GM19023 (cell line): ENCODE measurements around the gene B3GLCT.

Source experiments
- ATAC-seq: cut with Tn5 transposase; IDR thresholded peaks from one replicate; pipeline ENCODE4 v1.9.1; 2021; ENCODE audit warnings: mild to moderate bottlenecking, moderate library complexity; ENCODE audit not compliant: unreplicated experiment

Gene B3GLCT

GRCh38 chr13:31221057-31221456 is 21.3 kb downstream of the B3GLCT start:
- no peak for ATAC-seq

GRCh38 chr13:31223215-31223614 is 23.4 kb downstream of the B3GLCT start:
- ATAC-seq: no peak

GRCh38 chr13:31223640-31224039 is 23.9 kb downstream of the B3GLCT start:
- no peak for ATAC-seq

DNA sequence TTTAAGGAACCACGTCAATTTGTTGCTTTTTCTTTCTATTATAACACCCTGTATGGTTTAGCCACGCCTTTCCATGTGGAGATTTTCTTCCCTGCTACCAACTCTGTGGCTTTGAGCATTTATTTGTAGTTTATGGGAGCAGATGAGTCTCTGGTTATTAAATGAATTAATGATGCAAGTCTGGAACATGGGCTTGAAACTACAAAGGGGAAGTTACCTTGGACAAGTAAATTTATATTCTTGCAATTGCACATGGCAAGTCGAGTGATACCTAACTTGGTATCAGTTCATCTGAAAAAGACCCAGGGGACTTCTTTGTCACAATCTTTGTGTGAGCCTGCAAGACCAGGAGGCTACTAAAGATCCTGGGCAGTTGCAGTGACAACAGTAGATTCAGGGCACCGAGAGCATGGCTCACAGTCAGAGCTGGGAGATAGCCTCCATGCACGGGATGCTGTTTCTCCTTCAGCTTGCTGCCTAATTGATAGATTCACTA is 24.4 kb downstream of the B3GLCT start:
- ATAC-seq: no peak

GRCh38 chr13:31224963-31225559 is 25.3 kb downstream of the B3GLCT start:
- ATAC-seq: no peak

GRCh38 chr13:31225998-31226675 is 26.4 kb downstream of the B3GLCT start:
- no peak for ATAC-seq

- no peak for ATAC-seq
These were observed 27.3 kb downstream of the B3GLCT start for GRCh38 chr13:31227063-31227462.

DNA sequence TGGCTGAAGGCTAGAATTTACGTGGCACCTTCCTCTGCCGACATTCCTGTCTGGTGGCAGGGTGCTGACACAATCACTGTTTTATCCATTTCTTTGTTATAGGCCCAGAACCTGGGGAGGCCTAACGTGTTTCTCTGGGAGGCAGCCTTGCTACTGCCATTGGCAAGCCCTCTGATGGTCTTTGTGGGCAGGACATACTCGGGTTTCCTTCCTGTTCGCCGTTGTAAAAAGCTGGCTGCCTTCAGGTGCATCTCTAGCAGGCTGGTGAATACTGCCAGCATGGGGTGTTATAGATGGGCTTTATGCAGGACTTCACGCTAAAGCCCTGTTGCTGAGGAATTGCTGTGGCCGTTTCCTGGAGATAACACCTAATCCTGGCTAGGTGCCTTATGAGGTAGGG is 28.1 kb downstream of the B3GLCT start:
- ATAC-seq: no peak

DNA sequence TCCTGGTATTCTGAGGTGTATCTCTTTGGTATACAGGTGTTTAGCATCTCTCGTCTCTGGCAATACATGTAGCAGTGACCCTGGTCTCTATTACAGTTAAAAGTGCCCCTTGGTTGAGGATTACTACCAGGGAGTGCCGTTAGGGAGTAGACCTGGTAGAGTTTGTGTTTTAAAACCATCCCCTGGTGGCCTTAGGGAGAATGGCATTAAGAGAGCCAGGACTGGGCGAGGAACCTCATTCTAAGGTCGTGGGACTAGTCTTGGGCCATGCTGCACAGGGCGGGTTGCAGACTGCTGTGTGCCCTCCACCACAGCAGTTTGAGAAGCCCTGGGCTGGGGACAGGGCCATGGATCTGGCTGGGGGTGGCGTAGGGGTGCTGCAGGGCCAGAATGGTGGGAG is 35.0 kb downstream of the B3GLCT start:
- no peak for ATAC-seq

DNA sequence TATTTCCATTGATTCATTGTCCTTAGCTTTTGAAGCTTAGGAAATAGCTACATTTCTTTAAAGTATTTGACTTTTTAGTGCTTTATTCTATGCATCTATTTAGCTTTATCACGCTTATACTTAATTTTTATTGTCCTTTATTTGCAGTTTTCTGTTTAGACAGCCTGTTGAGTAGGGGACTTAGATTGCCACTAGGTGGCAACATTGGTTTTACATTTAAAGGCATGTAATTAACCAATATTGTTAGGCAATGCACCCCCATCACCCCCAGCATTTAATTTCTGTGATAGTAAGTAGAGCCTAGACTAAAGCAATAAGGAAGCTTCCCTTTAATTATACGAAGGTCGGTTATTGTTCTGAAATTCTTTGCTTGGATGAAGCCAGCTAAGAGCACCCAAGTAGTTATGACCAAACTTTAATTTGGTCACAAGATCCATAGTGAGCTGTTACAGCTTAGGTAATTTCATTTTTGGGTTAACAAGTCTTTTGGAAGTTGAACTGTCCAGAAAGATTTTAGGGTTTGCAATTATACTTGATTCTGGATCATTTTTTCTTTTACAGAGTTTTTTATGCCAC is 36.5 kb downstream of the B3GLCT start:
- no peak for ATAC-seq

- no peak for ATAC-seq
These were observed 41.1 kb downstream of the B3GLCT start for GRCh38 chr13:31240921-31241320.

DNA sequence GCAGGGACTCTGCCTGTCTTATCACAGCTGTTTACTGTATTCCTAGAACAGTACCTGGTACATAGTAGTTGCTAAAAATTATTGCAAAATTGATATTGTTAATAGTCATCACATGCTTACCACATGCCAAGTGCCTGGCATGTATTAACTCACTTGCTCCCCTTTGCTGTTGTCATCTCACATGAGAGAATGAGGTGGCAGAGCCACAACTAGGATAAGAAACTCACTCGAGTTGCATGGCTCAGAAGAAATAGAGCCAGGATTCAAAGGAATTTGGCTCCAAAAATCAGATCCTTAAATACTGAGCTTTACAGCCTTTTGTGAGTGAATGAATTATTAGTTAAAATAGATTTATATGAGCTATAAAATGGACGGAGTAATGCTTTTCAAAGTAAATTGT is 42.6 kb downstream of the B3GLCT start:
- no peak for ATAC-seq

- ATAC-seq: no peak
These were observed 43.1 kb downstream of the B3GLCT start for GRCh38 chr13:31242916-31243315.

- ATAC-seq: no peak
These were observed 46.0 kb downstream of the B3GLCT start for GRCh38 chr13:31245598-31246373.

DNA sequence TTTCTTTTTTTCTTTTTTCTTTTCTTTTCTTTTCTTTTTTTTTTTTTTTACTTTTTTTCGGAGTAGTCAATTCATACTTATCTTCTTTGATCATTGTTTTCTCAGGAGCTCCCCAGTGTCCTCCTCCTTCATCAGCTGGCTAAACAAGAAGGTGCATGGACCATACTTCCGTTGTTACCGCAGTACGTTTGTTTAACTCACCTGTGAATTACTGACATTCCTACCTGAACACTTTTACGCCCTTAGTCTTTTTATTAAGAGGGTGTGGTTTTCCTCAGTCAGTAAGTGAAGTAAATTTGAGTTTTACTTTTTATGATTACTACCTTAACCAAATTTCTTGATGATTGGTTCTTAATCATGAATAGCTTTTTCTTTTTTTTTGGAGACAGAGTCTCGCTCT is 47.1 kb downstream of the B3GLCT start:
- ATAC-seq: no peak

DNA sequence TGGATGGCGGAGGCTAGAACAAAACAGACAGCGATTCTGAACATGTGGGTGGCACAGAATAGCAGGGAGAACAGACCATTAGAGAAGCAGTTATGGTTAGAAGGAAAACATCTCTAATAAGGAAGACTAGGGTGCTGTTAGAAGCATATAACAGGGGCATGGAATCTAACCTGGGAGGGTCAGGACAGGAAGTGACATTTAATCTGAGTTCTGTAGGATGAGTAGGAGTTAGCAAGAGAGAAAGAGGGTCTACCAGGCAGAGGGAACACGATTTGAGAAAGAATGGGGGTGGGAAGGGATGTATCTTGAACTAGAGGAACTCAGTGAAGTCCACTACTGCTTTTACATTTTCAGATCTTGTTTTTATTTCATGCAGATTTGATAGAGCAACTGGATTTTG is 48.6 kb downstream of the B3GLCT start:
- no peak for ATAC-seq

- no peak for ATAC-seq
These were observed 49.3 kb downstream of the B3GLCT start for GRCh38 chr13:31248965-31249539.

DNA sequence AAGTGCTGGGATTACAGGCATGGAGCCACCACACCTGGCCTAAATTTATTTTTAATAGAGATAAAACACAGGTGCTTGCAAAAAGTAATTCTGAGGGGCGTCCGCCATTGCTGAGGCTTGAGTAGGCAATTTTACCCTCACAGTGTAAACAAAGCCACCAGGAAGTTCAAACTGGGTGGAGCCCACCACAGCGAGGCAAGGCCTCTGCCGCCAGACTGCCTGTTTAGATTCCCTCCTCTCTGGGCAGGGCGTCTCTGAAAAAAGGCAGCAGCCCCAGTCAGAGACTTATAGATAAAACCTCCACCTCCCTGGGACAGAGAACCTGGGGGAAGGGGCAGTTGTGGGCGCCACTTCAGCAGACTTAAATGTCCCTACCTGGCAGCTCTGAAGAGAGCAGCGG is 50.7 kb downstream of the B3GLCT start:
- ATAC-seq: no peak

- ATAC-seq: no peak
These were observed 61.5 kb downstream of the B3GLCT start for GRCh38 chr13:31261241-31261640.

- ATAC-seq: no peak
These were observed 63.6 kb downstream of the B3GLCT start for GRCh38 chr13:31263346-31263745.

- no peak for ATAC-seq
These were observed 64.4 kb downstream of the B3GLCT start for GRCh38 chr13:31264151-31264550.
